ENCODE data around the gene SPEF1. TPM values are rescaled to one million over a fixed set of nuclear protein-coding genes. Genes with fewer than 3 reads are reported as not detected.

SPEF1 gene
- total and polyA plus RNA-seq, 2 of the 4 experiments (the other 2 are of a cell fraction), result 0.15 TPM; not detected in 1

GRCh38 chr20:3754276-3754630 lies 27.0 kb downstream of the SPEF1 start:
- H3K27me3 ChIP-seq (ENCODE audit: control insufficient read depth, insufficient read depth, low read length), result no peaks in the 10 kb centered on the region; the same call in 1 of the 2 replicates
- ATAC-seq (ENCODE audit: low read depth) (no peak), DNase-seq (no peak)
- H2AK9ac ChIP-seq (replicated peaks; ENCODE audit: low read depth, low read length, poor library complexity), result no peak overlapping the region
- in situ Hi-C loops (cut with MboI; ENCODE audit: low sequenced_read_pairs) (no loop called here), intact Hi-C loops (cut with micrococcal nuclease) (no loop called here), dilution Hi-C loops (cut with HindIII; ENCODE audit: low sequenced_read_pairs, unreplicated experiment) (no loop called here)
- H3K27ac ChIP-seq (ENCODE audit: insufficient read depth, low read length), result no peak overlapping the region
- ChIA-PET CTCF (interaction anchor here (0.6 kb wide), 1 partner anchor 38 kb away, joined by 3 read pairs; no protein-coding TSS in a partner anchor), POLR2A (ENCODE audit: unreplicated experiment) (no interaction called here)
- H2BK15ac ChIP-seq (ENCODE audit: low read depth, low read length), result no peak overlapping the region
- no peak overlapping the region for H4K5ac ChIP-seq (ENCODE audit: low read depth, low read length)
- no peak overlapping the region for H3K9ac ChIP-seq (ENCODE audit: low read depth, low read length)
- H3K9me1 ChIP-seq (ENCODE audit: insufficient read depth, low read length), result peaks cover 5% of the 10 kb centered on the region
- no peaks in the 10 kb centered on the region for H3K4me1 ChIP-seq (ENCODE audit: control insufficient read depth, insufficient read depth, low read length)
- no peaks in the 10 kb centered on the region for H3K79me1 ChIP-seq (ENCODE audit: low read depth in 1 of 2, low read length in 2 of 2)
- H3K4me3 ChIP-seq (ENCODE audit: insufficient read depth, low read depth, low read length), result no peak overlapping the region
- H2BK120ac ChIP-seq (ENCODE audit: low read depth, low read length), result no peak overlapping the region
- H4K91ac ChIP-seq (ENCODE audit: insufficient read depth, low read depth, low read length), result no peak overlapping the region
- H3K4me2 ChIP-seq (ENCODE audit: low read depth, low read length), result no peak overlapping the region
- no peaks in the 10 kb centered on the region for H3K9me3 ChIP-seq (ENCODE audit: control insufficient read depth, insufficient read depth, low read length)
- H2BK20ac ChIP-seq (ENCODE audit: low read depth, low read length), result no peak overlapping the region
- H4K8ac ChIP-seq (ENCODE audit: low read depth in 2 of 2, low read length in 2 of 2), result no peak overlapping the region
- H3K18ac ChIP-seq (ENCODE audit: low read depth, low read length), result no peak overlapping the region
- no peak overlapping the region for H3K4ac ChIP-seq (ENCODE audit: low read depth, low read length)
- H4K20me1 ChIP-seq (ENCODE audit: insufficient read depth, low read length), result 0 out of 2 replicates have a peak, but pooled peaks cover 6% of the 10 kb centered on the region
- H3K14ac ChIP-seq (replicated peaks; ENCODE audit: low read depth, low read length), result no peak overlapping the region
- no peak overlapping the region for H2AK5ac ChIP-seq (ENCODE audit: low read depth, low read length)
- peak overlapping the region; percentile 51 for H2AFZ ChIP-seq (replicated peaks; ENCODE audit: low read length, poor library complexity)
- TF ChIP-seq RFX5 (IDR thresholded peaks at IDR 0.05; ENCODE audit: low read depth, low read length) (no peak), RAD21 (IDR thresholded peaks at IDR 0.05; ENCODE audit: low read length) (no peak), USF2 (IDR thresholded peaks at IDR 0.05; ENCODE audit: low read depth, low read length) (no peak), MAFK (IDR thresholded peaks at IDR 0.05; ENCODE audit: low read depth, low read length) (no peak), BHLHE40 (IDR thresholded peaks at IDR 0.05; ENCODE audit: low read depth, low read length) (no peak), FOS (IDR thresholded peaks at IDR 0.05; ENCODE audit: low read depth, low read length) (no peak), CEBPB (IDR thresholded peaks at IDR 0.05; ENCODE audit: low read depth, low read length) (no peak), MAZ (IDR thresholded peaks at IDR 0.05; ENCODE audit: borderline replicate concordance, low read depth, low read length) (no peak), ELK1 (IDR thresholded peaks at IDR 0.05; ENCODE audit: borderline replicate concordance, low read depth, low read length) (no peak), CHD1 (IDR thresholded peaks at IDR 0.05; ENCODE audit: low read depth, low read length) (no peak), CTCF (conservative IDR thresholded peaks at IDR 0.05; ENCODE audit: low read depth, low read length) (no peak), NFE2L2 (IDR thresholded peaks at IDR 0.05; ENCODE audit: low read depth, low read length) (no peak), POLR2A (IDR thresholded peaks at IDR 0.05; ENCODE audit: low read depth, low read length) (no peak), MXI1 (IDR thresholded peaks at IDR 0.05; ENCODE audit: borderline replicate concordance, low read depth, low read length) (no peak), RCOR1 (IDR thresholded peaks at IDR 0.05; ENCODE audit: insufficient replicate concordance, low read length) (no peak), SMC3 (IDR thresholded peaks at IDR 0.05; ENCODE audit: low read depth, low read length) (no peak)
- no peak overlapping the region for H3K56ac ChIP-seq (ENCODE audit: extremely low read depth, insufficient read depth, low read length)
- peaks cover 10% of the 10 kb centered on the region for H3K36me3 ChIP-seq (ENCODE audit: control insufficient read depth, insufficient read depth, low read length)
- WGBS, 2 experiments (ENCODE audit: extremely low coverage in 2 of 2, insufficient read length in 1 of 2), result 95% methylated on average over 8 of the region's 16 CpGs; no CpG with 5 or more reads in 1 of the 2 experiments
- no TSS peak for BruUV-seq (replicated peaks)
- no peak overlapping the region for H2BK5ac ChIP-seq (ENCODE audit: low read depth, low read length, poor library complexity, severe bottlenecking)
- H3K23ac ChIP-seq (ENCODE audit: low read depth, low read length), result no peak overlapping the region

All from IMR-90 (cell line).